Neural progenitor cell (in vitro differentiated cells): ENCODE measurements around the gene NUP210. TPM values are rescaled to one million over a fixed set of nuclear protein-coding genes. Genes with fewer than 3 reads are reported as not detected.

ENCODE experiments used
- DNase-seq: peaks from one replicate; pipeline ENCODE4 v3.0.0-alpha.2; 2016; ENCODE audit warnings: low spot score
- H2AFZ ChIP-seq: fragments of 200-600 bp; sonication (generic); replicated peaks from 2 replicates; pipeline ENCODE4 v1.6.1; 2016; ENCODE audit warnings: antibody characterized with exemption
- H3F3A ChIP-seq: fragments of 200-600 bp; sonication (generic); 2 replicates; pipeline ENCODE4 v1.6.1; 2016; ENCODE audit warnings: antibody characterized with exemption, low read depth
- H3K27ac ChIP-seq: fragments of 200-600 bp; sonication (generic); 2 replicates; pipeline ENCODE4 v1.5.1; 2016; ENCODE audit warnings: mild to moderate bottlenecking
- H3K27me3 ChIP-seq: fragments of 200-600 bp; sonication (generic); 2 replicates; pipeline ENCODE4 v1.6.1; 2016; ENCODE audit warnings: mild to moderate bottlenecking, moderate library complexity
- H3K36me3 ChIP-seq: fragments of 200-600 bp; sonication (generic); 2 replicates; pipeline ENCODE4 v1.5.1; 2016
- H3K4me1 ChIP-seq: fragments of 200-600 bp; sonication (generic); 2 replicates; pipeline ENCODE4 v1.6.1; 2016; ENCODE audit warnings: mixed run types
- H3K4me2 ChIP-seq: fragments of 200-600 bp; sonication (generic); 2 replicates; pipeline ENCODE4 v1.6.1; 2016
- H3K4me3 ChIP-seq: fragments of 200-600 bp; sonication (generic); 2 replicates; pipeline ENCODE4 v1.5.1; 2016
- H3K79me2 ChIP-seq: fragments of 200-600 bp; sonication (generic); 2 replicates; pipeline ENCODE4 v1.6.1; 2016; ENCODE audit warnings: low read depth
- H3K9ac ChIP-seq: fragments of 200-600 bp; sonication (generic); 2 replicates; pipeline ENCODE4 v1.6.1; 2016
- H3K9me3 ChIP-seq: fragments of 200-600 bp; sonication (generic); 2 replicates; pipeline ENCODE4 v1.5.1; 2016; ENCODE audit warnings: low read depth
- H4K20me1 ChIP-seq: fragments of 200-600 bp; sonication (generic); 2 replicates; pipeline ENCODE4 v1.6.1; 2016; ENCODE audit warnings: low read depth
- H3K27ac Mint-ChIP-seq: 3 replicates; pipeline ENCODE4 v1.8.0; 2021; ENCODE audit warnings: mixed read lengths
- H3K27me3 Mint-ChIP-seq: 2 replicates; pipeline ENCODE4 v1.8.0; 2022; ENCODE audit warnings: low read depth, mild to moderate bottlenecking, inconsistent platforms, moderate library complexity, mixed read lengths; ENCODE audit not compliant: insufficient read depth
- H3K36me3 Mint-ChIP-seq: 3 replicates; pipeline ENCODE4 v1.8.0; 2021; ENCODE audit warnings: mixed read lengths
- H3K4me1 Mint-ChIP-seq: 3 replicates; pipeline ENCODE4 v1.8.0; 2021; ENCODE audit warnings: mixed read lengths
- H3K4me3 Mint-ChIP-seq: 3 replicates; pipeline ENCODE4 v1.8.0; 2021; ENCODE audit warnings: mild to moderate bottlenecking, moderate library complexity, mixed read lengths
- H3K9me3 Mint-ChIP-seq: 3 replicates; pipeline ENCODE4 v1.8.0; 2020; ENCODE audit warnings: mixed read lengths
- CTCF ChIP-seq: fragments of 200-600 bp; sonication (generic); IDR thresholded peaks from 2 replicates; pipeline ENCODE4 v1.5.1; 2017; ENCODE audit warnings: antibody characterized with exemption, mild to moderate bottlenecking
- EZH2 ChIP-seq: fragments of 200-600 bp; sonication (generic); IDR thresholded peaks from 2 replicates; pipeline ENCODE4 v1.6.1; 2017; ENCODE audit warnings: antibody characterized with exemption, mild to moderate bottlenecking, moderate library complexity
- EZH2phosphoT487 ChIP-seq: fragments of 200-600 bp; sonication (generic); IDR thresholded peaks from 2 replicates; pipeline ENCODE4 v1.6.1; 2017; ENCODE audit warnings: antibody characterized with exemption
- total RNA-seq: library from RNA; depleted of rRNA; stranded (reverse); fragments of >200 nt; gene quantifications from 2 replicates; pipeline ENCODE4 v1.2.3, GENCODE V29; 2015; ENCODE audit warnings: low replicate concordance

Gene NUP210
- total RNA-seq, 1 donor from 2014 or later, result 37.1 TPM

DNA sequence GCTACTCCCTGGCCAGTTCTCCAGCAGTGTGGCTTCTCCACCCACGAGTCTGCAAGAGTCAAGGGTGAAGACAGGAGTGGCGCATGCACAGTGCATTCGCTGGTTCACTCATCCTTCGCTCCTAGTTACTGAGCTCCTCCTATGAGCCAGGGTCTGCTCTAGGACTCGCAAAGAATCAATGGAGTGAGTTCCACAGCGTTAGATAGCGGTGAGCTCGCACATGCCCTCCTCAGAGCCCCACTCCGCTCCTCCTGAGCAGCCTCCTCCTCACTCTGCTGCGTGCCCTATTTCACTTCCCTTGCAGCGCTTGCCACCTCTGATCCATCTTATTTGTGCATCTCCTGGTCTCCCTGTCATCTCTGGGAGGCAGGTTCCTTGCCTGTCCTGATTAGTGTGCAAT is 63.0 kb downstream of the NUP210 start:
- Histone ChIP-seq H3K4me3 (no peak overlapping the region), H3K36me3 (no peaks in the 10 kb centered on the region), H3K4me1 (no peaks in the 10 kb centered on the region), H3K27me3 (no peaks in the 10 kb centered on the region), H3K27ac (no peak overlapping the region), H3F3A (no peaks in the 10 kb centered on the region), H3K9me3 (no peaks in the 10 kb centered on the region), H2AFZ (no peak overlapping the region), H3K9ac (no peak overlapping the region), H4K20me1 (peaks cover 4% of the 10 kb centered on the region), H3K79me2 (no peaks in the 10 kb centered on the region), H3K4me2 (no peak overlapping the region)
- peaks cover 2% of the 10 kb centered on the region for H3K27me3 Mint-ChIP-seq
- no peak for TF ChIP-seq CTCF
- no peak for TF ChIP-seq EZH2
- H3K27ac Mint-ChIP-seq, result no peak overlapping the region
- H3K9me3 Mint-ChIP-seq, result no peaks in the 10 kb centered on the region
- H3K4me1 Mint-ChIP-seq, result no peaks in the 10 kb centered on the region
- H3K36me3 Mint-ChIP-seq, result peaks cover 18% of the 10 kb centered on the region
- H3K4me3 Mint-ChIP-seq, result no peak overlapping the region
- no peak for DNase-seq

- H3K36me3 ChIP-seq, result peaks cover 6% of the 10 kb centered on the region
- peak; percentile 16 for DNase-seq
These were observed 66.1 kb downstream of the NUP210 start for GRCh38 chr3:13353936-13354542.

DNA sequence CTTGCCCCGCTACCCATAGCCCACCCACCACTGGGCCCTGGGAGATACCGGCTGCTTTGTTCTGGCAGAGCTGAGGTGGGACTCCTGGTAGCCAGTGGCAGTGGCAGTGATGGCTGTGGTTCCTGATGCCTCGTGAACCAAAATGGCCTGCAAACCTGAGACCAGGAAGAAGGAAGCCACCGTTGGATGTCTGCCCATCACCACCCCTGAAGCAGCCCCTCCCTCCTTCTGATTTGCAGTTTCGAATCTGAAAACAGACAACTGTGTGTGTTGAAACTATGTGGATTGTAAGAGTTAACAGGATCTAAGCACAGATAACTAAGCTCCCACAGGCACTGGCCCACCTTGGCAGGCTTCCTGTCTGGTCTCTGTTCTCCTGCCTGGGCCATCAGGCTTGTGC is 66.6 kb downstream of the NUP210 start:
- no peak for DNase-seq
- H3K27ac Mint-ChIP-seq, result no peak overlapping the region
- peaks cover 2% of the 10 kb centered on the region for H3K27me3 Mint-ChIP-seq
- H3K36me3 ChIP-seq, result peaks cover 6% of the 10 kb centered on the region
- H4K20me1 ChIP-seq, result peaks cover 9% of the 10 kb centered on the region
- H3K4me2 ChIP-seq, result no peak overlapping the region
- no peak overlapping the region for H3K27ac ChIP-seq
- H3K79me2 ChIP-seq, result no peaks in the 10 kb centered on the region
- peaks cover 20% of the 10 kb centered on the region for H3K4me1 Mint-ChIP-seq
- peaks cover 26% of the 10 kb centered on the region for H3K36me3 Mint-ChIP-seq
- peaks cover 26% of the 10 kb centered on the region for H3K4me1 ChIP-seq
- peaks cover 27% of the 10 kb centered on the region for H3F3A ChIP-seq
- peaks cover 4% of the 10 kb centered on the region for H3K9me3 Mint-ChIP-seq
- TF ChIP-seq EZH2, result no peak
- no peak overlapping the region for H3K4me3 ChIP-seq
- H3K9ac ChIP-seq, result no peak overlapping the region
- H2AFZ ChIP-seq, result no peak overlapping the region
- no peaks in the 10 kb centered on the region for H3K27me3 ChIP-seq
- H3K4me3 Mint-ChIP-seq, result no peak overlapping the region
- H3K9me3 ChIP-seq, result no peaks in the 10 kb centered on the region

More at GRCh38 chr3:13353936-13354542, 66.1 kb downstream of the NUP210 start:
- H3K9ac ChIP-seq, result no peak overlapping the region
- peaks cover 21% of the 10 kb centered on the region for H3F3A ChIP-seq
- peaks cover 9% of the 10 kb centered on the region for H4K20me1 ChIP-seq
- Mint-ChIP-seq H3K4me1 (peaks cover 14% of the 10 kb centered on the region), H3K9me3 (peaks cover 4% of the 10 kb centered on the region), H3K4me3 (no peak overlapping the region), H3K27ac (no peak overlapping the region), H3K36me3 (peaks cover 26% of the 10 kb centered on the region), H3K27me3 (peaks cover 2% of the 10 kb centered on the region)
- no peak overlapping the region for H3K4me3 ChIP-seq
- no peak overlapping the region for H2AFZ ChIP-seq
- H3K4me2 ChIP-seq, result no peak overlapping the region
- peak; percentile 33 for TF ChIP-seq CTCF
- no peak for TF ChIP-seq EZH2phosphoT487
- no peaks in the 10 kb centered on the region for H3K79me2 ChIP-seq
- H3K9me3 ChIP-seq, result no peaks in the 10 kb centered on the region
- no peak overlapping the region for H3K27ac ChIP-seq
- H3K27me3 ChIP-seq, result no peaks in the 10 kb centered on the region
- peaks cover 20% of the 10 kb centered on the region for H3K4me1 ChIP-seq

GRCh38 chr3:13352621-13353131 is 67.4 kb downstream of the NUP210 start:
- H3K27me3 Mint-ChIP-seq, result peaks cover 2% of the 10 kb centered on the region
- Histone ChIP-seq H3K27me3 (no peaks in the 10 kb centered on the region), H3K4me2 (no peak overlapping the region), H3K4me3 (no peak overlapping the region), H4K20me1 (peaks cover 16% of the 10 kb centered on the region), H2AFZ (no peak overlapping the region), H3K4me1 (peaks cover 34% of the 10 kb centered on the region), H3K9me3 (no peaks in the 10 kb centered on the region), H3F3A (peaks cover 35% of the 10 kb centered on the region), H3K79me2 (no peaks in the 10 kb centered on the region), H3K36me3 (peaks cover 6% of the 10 kb centered on the region), H3K27ac (no peak overlapping the region), H3K9ac (no peak overlapping the region)
- H3K36me3 Mint-ChIP-seq, result peaks cover 26% of the 10 kb centered on the region
- DNase-seq, result no peak
- H3K4me3 Mint-ChIP-seq, result no peak overlapping the region
- no peak overlapping the region for H3K27ac Mint-ChIP-seq
- TF ChIP-seq EZH2phosphoT487, result no peak
- no peak for TF ChIP-seq CTCF
- TF ChIP-seq EZH2, result no peak
- peaks cover 4% of the 10 kb centered on the region for H3K9me3 Mint-ChIP-seq
- H3K4me1 Mint-ChIP-seq, result peaks cover 28% of the 10 kb centered on the region
